HG03571 (cell line): ENCODE results near the gene AVPI1.

Experiments
- ATAC-seq: cut with Tn5 transposase; IDR thresholded peaks from one replicate; pipeline ENCODE4 v1.9.1; 2021; ENCODE audit not compliant: unreplicated experiment

AVPI1 gene

DNA sequence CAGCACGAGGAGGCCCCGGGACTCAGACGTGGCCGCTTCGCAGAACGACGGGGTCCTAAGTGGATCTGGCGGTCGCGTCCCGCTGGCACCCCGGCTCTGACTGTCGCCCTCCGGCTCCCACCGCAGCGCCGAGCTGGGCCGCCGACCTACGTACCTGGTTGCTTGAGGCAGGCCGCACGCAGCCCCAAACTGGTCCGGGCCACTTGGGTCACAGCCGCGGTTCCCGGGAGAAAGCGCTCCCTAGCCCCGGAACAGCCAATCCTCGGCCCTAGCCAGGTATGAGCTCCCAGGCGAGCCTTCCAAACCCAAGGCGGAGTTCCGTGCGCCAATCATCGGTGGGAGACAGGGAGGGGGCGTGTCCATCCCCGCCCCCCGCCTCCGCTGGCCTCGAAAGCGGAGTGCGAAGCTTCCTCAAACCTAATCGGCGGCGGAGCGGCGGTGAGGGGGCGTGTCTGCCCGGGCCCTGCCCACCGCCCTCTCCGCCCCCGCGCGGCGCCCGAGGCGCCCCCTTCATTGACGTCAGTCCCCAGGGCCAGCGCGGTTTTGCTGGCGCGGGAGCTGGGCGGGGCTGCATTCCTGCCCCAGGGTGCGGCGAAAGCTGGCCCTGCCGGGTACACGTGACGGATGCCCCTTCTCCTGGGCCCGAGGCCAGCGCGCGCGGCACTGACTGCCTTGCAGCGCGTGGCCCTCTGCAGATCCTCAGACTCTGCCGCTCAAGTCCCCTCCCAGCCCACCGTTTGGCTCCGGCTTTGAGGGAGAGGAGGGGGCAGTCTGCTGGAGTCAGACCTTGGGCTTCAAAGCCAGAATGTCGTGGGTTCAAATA, at the start of gene AVPI1:
AVPI1 (minus strand) TSS at position 280 of the 823 bp plus-strand sequence. CDS start 7,336 bp downstream, outside the sequence.
- ATAC-seq = peak; percentile 90

DNA sequence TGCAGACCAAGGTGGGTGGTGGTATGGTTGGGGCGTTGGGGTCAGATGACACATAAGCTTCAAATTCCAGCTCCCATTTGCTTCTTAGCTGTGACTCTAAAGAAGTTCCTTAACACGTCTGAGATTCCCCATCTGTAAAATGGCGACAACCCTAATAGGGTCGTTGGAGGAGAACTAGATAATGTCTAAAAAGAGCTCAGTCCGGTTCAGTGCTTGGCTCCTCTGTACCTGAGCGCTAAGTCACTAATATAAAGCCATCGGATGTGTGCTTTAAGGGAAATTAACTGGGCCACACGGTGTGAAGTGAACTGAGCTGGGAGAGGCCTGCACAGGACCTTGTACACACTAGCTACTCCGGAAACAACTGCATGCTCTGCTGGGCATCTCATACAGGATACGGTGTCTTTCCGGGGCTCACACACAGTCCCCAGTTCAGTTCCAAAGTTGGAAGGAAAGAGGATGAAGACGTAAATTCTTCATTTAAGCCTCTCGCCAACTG, 49.4 kb upstream of the AVPI1 start:
- peak; percentile 16 for ATAC-seq

DNA sequence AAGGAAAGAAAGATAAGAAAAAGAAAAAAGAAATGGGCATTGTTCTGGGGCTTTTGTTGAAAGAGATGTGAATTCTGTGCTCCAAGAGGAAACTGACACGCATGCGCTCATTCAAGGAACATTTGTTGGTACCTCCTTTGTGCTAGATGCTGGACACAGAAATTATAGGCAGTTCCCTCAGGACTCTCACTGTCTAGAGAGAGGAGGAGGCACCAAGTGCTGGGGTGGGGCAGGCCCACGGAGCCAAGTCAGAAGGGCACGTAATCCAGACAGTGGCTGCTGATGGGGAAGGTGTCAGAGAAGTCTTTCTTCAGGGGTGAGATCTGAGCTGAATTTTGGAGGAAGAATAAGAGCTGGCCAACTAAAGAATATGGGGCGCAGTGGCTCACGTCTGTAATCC, 47.0 kb upstream of the AVPI1 start:
- no peak for ATAC-seq

DNA sequence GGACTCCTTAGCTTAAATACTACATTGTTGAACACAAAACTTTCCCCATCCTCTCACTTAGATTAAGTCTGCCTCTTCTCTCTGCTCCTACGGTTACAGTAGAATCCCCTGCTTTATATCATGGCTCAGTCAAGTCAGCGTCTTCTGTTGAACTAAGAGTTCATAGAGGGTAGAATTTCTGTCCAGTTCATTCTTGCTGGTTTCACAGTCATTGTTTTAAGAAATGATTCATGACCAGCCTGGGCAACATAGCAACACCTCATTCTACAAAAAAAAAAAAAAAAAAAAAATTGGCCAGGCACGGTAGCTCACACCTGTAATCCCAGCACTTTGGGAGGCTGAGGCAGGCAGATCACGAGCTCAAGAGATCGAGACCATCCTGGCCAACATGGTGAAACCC, 46.2 kb upstream of the AVPI1 start:
- no peak for ATAC-seq

GRCh38 chr10:97732052-97732359, 45.0 kb upstream of the AVPI1 start:
- no peak for ATAC-seq

- ATAC-seq = no peak
These were observed 44.5 kb upstream of the AVPI1 start for GRCh38 chr10:97731346-97732051.

- ATAC-seq = no peak
These were observed 42.0 kb upstream of the AVPI1 start for GRCh38 chr10:97729014-97729413.

DNA sequence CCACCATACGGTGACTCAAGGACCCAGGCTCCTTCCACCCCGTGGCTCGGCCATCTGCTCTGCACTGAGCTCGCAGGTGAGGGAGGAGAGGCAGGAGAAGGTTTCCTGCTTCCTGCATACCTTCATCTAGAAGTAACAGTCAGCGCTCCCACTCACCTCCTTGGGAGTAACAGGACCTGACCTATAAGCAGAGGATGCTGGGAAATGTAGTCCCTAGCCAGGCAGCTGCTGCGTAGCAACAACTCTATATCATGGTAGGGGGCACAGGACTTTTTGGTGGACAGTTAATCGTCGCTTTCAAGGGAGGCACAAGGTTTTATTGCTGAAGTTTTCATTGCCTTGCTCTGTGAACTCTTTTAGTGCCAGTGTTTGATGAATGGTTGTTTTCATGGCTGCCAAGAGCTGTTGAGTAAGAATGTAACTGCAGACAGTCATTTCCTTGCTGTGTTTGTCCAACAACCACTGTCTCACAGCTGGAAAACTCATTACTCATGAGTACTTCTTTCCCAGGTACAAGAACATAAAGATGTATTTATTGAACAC, 39.7 kb upstream of the AVPI1 start:
- no peak for ATAC-seq

DNA sequence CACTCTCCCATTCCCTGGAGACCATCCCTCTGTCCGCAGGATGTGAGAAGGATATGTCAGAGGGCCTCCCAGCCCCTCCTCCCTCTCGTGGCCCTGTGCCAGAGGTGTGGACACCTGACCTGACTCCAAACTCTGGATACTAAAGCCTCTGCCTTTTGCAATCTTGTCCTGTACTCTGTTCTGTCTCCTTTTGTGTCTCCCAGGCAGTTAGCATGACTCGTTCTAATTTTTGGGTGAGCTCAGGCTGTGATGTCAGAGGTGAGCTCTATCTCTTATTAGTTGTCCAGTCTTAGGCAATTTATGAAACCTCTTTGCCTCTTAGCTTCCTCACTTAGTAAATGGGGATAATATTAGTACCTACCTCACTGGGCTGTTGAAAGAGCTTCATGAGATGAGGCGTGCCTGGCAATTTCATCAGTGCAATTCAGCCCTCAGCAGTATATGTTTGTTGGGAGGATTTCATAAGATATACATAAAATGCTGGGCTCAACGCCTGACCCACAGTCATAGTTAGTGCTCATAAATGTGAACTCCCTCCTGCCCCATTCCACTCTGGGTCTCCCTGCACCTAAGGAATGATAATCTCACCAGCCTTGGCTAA, 37.4 kb upstream of the AVPI1 start:
- ATAC-seq = no peak

- no peak for ATAC-seq
These were observed 36.0 kb upstream of the AVPI1 start for GRCh38 chr10:97723001-97723400.

- no peak for ATAC-seq
These were observed 35.1 kb upstream of the AVPI1 start for GRCh38 chr10:97721871-97722780.

DNA sequence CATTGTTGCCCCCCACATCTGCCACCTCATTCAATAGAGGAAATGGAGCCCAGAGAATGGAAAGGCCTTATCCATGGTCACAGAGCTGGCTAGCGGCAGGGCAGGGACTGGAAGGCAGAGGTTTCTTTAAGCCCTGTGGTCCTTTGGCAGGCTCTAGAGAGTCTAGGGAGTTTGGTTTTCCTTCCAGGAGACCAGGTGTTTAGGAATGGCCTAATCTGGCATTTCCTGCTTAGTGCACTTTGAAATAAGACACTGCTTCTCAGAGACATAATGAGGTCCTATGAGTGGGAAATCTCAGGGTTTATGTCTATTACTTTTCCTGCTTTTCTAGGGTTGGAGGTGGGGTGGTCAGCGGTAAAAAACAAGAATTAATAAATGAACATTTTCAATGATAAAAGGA, 32.6 kb upstream of the AVPI1 start:
- ATAC-seq = no peak

DNA sequence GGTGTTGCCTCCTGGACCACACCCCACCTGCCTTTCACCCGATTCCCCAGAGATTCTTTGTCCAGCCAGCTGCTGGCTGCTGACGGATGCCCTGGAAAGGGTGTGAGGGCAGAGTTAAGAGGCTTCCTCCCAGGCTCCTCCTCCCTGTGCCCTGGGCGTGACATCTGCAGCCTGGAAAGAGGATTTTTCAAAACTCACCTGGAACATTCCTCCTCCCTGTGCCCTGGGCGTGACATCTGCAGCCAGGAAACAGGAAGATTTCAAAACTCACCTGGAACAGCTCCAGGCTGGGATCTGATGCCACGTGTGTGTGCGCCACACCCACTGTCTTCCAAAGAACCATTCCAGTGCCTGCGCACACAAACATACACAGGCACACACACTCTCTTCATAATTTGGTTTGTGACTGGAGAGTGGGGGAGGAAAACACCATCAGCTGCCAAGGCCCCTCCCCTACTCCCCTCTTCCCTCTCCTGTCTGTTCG, 31.7 kb upstream of the AVPI1 start:
- no peak for ATAC-seq

DNA sequence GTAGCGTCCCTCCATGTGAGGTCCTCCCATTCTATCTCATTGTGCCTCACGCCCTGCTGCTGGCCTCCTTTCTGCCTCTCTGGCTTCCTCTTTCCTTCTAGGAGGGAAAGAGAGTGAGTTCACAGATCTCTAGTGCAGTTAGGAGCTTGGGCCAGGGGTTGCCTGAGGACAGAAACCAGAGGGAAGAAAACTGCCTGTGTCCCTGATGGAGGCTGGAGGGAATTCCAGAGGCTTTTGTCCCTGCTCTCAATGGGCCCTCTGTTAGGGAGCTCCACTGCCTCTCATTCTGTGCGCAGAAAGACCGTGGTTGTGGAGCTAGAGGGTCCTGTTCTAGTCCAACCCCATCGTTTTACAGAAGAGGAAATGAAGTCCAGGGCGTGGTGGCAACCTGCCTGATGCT, 31.1 kb upstream of the AVPI1 start:
- no peak for ATAC-seq

GRCh38 chr10:97717627-97718026, 30.6 kb upstream of the AVPI1 start:
- ATAC-seq = no peak

- no peak for ATAC-seq
These were observed 28.3 kb upstream of the AVPI1 start for GRCh38 chr10:97715259-97715874.

DNA sequence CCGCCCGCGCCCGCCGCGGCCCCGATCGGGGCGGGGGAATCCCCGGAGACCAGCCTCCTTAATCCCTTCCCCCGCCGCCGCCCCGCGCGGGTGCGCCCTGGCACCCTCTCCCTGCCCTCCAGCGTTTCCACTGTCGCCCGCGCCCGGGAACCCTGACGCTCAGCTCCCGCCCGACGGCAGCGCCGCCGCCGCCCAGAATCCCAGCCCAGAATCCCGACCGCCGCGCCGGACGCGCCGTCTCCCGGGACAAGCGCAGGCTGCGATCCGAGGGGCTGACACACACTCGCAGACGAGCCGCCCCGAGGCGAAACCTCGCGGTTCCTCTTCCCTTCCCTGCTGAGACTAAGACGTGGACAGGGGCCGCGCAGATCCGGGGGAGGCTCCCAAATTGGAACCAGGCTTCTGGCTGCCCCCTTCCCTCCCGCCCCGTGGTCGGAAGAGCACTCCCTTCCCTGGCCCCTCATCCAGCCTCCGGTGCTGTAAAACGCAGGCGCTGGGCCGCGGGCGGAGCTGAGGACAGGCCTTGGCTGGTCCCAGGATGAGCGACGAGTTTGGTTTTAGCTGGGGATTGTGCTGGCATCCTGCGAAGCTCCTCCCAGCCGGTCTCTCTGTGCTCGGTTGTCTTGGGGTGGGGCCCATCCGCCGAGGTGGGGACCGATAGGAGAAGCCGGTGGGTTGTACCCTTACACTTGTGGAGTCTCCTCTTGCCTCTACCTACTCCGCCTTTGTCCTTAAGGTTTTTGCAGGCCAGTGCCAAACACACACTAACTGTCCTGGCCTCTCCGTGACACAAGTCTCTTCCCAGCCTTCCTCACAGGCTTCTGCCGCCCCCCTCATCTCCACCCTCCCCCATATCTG, 27.6 kb upstream of the AVPI1 start:
- ATAC-seq = no peak

GRCh38 chr10:97713826-97714400, 26.9 kb upstream of the AVPI1 start:
- peak; percentile 72 for ATAC-seq

DNA sequence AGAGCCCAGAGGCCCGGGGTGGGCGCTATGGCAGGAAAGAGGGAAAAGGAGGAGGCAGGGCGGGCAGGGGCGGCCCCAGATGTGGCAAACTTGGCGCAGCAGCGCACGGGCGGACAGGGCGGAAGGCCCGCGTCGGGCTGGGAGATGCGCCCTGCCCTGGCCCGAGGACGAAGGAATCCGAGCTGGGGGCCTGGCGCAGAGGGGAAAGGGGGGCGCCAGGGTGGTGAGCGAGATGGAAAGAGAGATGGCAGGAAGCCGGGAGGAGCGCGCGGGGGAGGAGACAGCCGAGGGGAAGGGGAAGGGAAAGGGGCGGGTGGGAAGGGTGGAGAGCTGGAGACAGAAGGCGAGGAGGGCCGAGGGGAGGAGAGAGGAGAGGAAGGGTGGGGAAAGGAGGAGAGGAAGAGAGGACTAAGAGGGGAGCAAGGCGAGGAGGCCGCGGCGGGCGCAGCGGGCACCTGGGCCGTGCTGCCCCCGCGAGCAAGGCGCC, 26.3 kb upstream of the AVPI1 start, which contains the start of gene MARVELD1:
MARVELD1 (plus strand) TSS at position 392 of the 487 bp plus-strand sequence. CDS start 147 bp downstream, outside the sequence.
- ATAC-seq = no peak
